PC-9 (cell line): Measurements from ENCODE around the gene OR2M5. TPM values are rescaled to one million over a fixed set of nuclear protein-coding genes. Genes with fewer than 3 reads are reported as not detected.

ENCODE experiments used
- BruUV-seq: library from RNA; stranded (reverse); fragments of 400-500 nt; replicated peaks from 2 replicates; lab custom pipeline; 2021; lab: Mats Ljungman, UMichigan
- CTCF ChIA-PET: fragments of 300-600 bp; sonication (Branson Sonifier 250); formaldehyde crosslinking; loops from one replicate; lab custom pipeline; 2022; ENCODE audit warnings: antibody characterized with exemption; lab: Charles Lee
- POLR2A ChIA-PET: fragments of 300-600 bp; sonication (Branson Sonifier 250); formaldehyde crosslinking; loops from one replicate; lab custom pipeline; 2022; ENCODE audit warnings: antibody characterized with exemption; ENCODE audit not compliant: unreplicated experiment; lab: Charles Lee
- DNase-seq, 2 experiments: peaks; one replicate each; pipeline versions ENCODE4 v3.0.0 to v3.0.0-alpha.2; 2015 to 2022; ENCODE audit warnings: mixed read lengths in 1 of 2
- H2AFZ ChIP-seq: fragments of 200-600 bp; sonication (generic); 2 replicates; pipeline ENCODE4 v1.8.1; 2017; ENCODE audit warnings: antibody characterized with exemption
- H3F3A ChIP-seq: fragments of 200-600 bp; sonication (generic); 2 replicates; pipeline ENCODE4 v1.8.1; 2017; ENCODE audit warnings: antibody characterized with exemption, mild to moderate bottlenecking, low read depth; ENCODE audit not compliant: insufficient read depth
- H3K27ac ChIP-seq: fragments of 200-600 bp; sonication (generic); 2 replicates; pipeline ENCODE4 v1.6.1; 2016; ENCODE audit warnings: mixed run types
- H3K27me3 ChIP-seq: fragments of 200-600 bp; sonication (generic); 2 replicates; pipeline ENCODE4 v1.6.1; 2016; ENCODE audit warnings: low read depth, mixed run types; ENCODE audit not compliant: insufficient read depth
- H3K36me3 ChIP-seq: fragments of 200-600 bp; sonication (generic); 2 replicates; pipeline ENCODE4 v1.6.1; 2016; ENCODE audit warnings: low read depth, mixed run types
- H3K4me1 ChIP-seq: fragments of 200-600 bp; sonication (generic); replicated peaks from 2 replicates; pipeline ENCODE4 v1.6.1; 2016; ENCODE audit warnings: mixed run types; ENCODE audit not compliant: insufficient read depth
- H3K4me2 ChIP-seq: fragments of 200-600 bp; sonication (generic); 2 replicates; pipeline ENCODE4 v1.6.1; 2017; ENCODE audit warnings: mixed run types
- H3K4me3 ChIP-seq: fragments of 200-600 bp; sonication (generic); 2 replicates; pipeline ENCODE4 v1.6.1; 2016; ENCODE audit warnings: mixed run types
- H3K79me2 ChIP-seq: fragments of 200-600 bp; sonication (generic); 2 replicates; pipeline ENCODE4 v1.6.1; 2017; ENCODE audit warnings: low read depth, mixed run types
- H3K9me2 ChIP-seq: fragments of 200-600 bp; sonication (generic); 2 replicates; pipeline ENCODE4 v1.8.1; 2017; ENCODE audit warnings: mild to moderate bottlenecking; ENCODE audit not compliant: insufficient read depth
- H3K9me3 ChIP-seq: fragments of 200-600 bp; sonication (generic); 2 replicates; pipeline ENCODE4 v1.8.1; 2016; ENCODE audit warnings: low read depth; ENCODE audit not compliant: insufficient read depth
- H4K20me1 ChIP-seq: fragments of 200-600 bp; sonication (generic); 2 replicates; pipeline ENCODE4 v1.8.1; 2017; ENCODE audit not compliant: insufficient read depth
- EZH2 ChIP-seq: fragments of 200-600 bp; sonication (generic); IDR thresholded peaks from 2 replicates; pipeline ENCODE4 v1.8.0; 2017; ENCODE audit warnings: antibody characterized with exemption, low read depth
- intact Hi-C: fragments of 100-400 bp; cut with micrococcal nuclease; formaldehyde crosslinking; loops from one replicate; pipeline ENCODE4 v1.10.0; 2022; ENCODE audit not compliant: unreplicated experiment
- total RNA-seq: library from RNA; stranded (reverse); gene quantifications from 2 replicates; pipeline ENCODE4 v1.2.3, GENCODE V29; 2021
- TF ChIP-seq, protein P1 (sequence below): fragments of 200-600 bp; sonication (generic); conservative IDR thresholded peaks from 2 replicates; pipeline ENCODE4 v1.6.1; 2017; ENCODE audit warnings: mixed run types, antibody characterized with exemption, mild to moderate bottlenecking, moderate library complexity

OR2M5 gene
- total RNA-seq, 1 experiment from 2014 or later = not detected

DNA sequence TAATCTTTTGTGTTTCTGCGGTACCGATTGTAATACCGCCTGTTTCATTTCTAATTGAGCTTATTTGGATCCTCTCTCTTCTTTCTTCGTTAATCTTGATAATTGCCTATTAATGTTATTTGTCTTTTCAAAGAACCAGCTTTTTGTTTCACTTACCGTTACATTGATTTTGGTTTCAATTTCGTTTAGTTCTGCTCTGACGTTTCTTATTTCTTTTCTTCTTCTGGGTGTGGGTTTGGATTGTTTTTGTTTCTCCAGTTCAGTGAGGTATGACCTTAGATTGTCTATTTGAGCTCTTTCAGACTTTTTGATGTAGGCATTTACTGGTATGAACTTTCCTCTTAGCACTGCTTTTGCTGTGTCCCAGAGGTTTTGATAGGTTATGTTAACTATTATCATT lies 39.0 kb downstream of the OR2M5 start:
- Histone ChIP-seq H3K79me2 (no peaks in the 10 kb centered on the region), H3K4me2 (no peak overlapping the region), H3K27me3 (no peaks in the 10 kb centered on the region), H3K4me3 (no peak overlapping the region), H3F3A (no peaks in the 10 kb centered on the region), H3K4me1 (no peaks in the 10 kb centered on the region), H3K36me3 (no peaks in the 10 kb centered on the region), H3K9me3 (no peaks in the 10 kb centered on the region), H4K20me1 (no peaks in the 10 kb centered on the region), H3K9me2 (no peaks in the 10 kb centered on the region), H3K27ac (no peak overlapping the region), H2AFZ (no peak overlapping the region)
- no peak for TF ChIP-seq EZH2
- TF ChIP-seq, protein P1, sequence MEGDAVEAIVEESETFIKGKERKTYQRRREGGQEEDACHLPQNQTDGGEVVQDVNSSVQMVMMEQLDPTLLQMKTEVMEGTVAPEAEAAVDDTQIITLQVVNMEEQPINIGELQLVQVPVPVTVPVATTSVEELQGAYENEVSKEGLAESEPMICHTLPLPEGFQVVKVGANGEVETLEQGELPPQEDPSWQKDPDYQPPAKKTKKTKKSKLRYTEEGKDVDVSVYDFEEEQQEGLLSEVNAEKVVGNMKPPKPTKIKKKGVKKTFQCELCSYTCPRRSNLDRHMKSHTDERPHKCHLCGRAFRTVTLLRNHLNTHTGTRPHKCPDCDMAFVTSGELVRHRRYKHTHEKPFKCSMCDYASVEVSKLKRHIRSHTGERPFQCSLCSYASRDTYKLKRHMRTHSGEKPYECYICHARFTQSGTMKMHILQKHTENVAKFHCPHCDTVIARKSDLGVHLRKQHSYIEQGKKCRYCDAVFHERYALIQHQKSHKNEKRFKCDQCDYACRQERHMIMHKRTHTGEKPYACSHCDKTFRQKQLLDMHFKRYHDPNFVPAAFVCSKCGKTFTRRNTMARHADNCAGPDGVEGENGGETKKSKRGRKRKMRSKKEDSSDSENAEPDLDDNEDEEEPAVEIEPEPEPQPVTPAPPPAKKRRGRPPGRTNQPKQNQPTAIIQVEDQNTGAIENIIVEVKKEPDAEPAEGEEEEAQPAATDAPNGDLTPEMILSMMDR = no peak
- ChIA-PET CTCF (no interaction called here), POLR2A (no interaction called here)
- no TSS peak for BruUV-seq
- intact Hi-C loops = no loop called here
- no peak for DNase-seq

DNA sequence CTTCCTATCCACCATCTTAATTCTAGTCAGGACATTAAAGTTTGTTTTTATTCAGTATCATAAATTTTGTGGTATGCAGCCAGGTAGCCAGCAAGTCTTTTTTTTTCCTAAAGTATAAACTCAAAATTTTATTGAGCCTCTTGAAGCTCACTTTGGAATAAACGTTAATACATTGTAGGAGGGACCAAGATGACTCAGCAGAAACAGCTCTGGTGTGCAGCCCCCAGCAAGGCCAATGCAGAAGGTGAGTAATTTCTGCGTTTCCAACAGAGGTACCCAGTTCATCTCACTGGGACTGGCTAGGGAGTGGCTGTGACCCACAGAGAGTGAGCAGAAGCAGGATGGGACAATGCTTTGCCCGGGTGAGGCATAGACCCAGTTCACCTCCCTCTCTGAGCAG lies 42.4 kb downstream of the OR2M5 start:
- H3K9me3 ChIP-seq = no peaks in the 10 kb centered on the region
- no peaks in the 10 kb centered on the region for H3K79me2 ChIP-seq
- intact Hi-C loops = no loop called here
- no peak overlapping the region for H3K4me2 ChIP-seq
- H3F3A ChIP-seq = no peaks in the 10 kb centered on the region
- no TSS peak for BruUV-seq
- no peaks in the 10 kb centered on the region for H4K20me1 ChIP-seq
- POLR2A ChIA-PET = no interaction called here
- no peak for TF ChIP-seq EZH2
- TF ChIP-seq, protein P1 = no peak
- H3K4me1 ChIP-seq = no peaks in the 10 kb centered on the region
- H3K9me2 ChIP-seq = no peaks in the 10 kb centered on the region
- H3K4me3 ChIP-seq = no peak overlapping the region
- H3K36me3 ChIP-seq = no peaks in the 10 kb centered on the region
- H3K27me3 ChIP-seq = no peaks in the 10 kb centered on the region
- no peak for DNase-seq
- H2AFZ ChIP-seq = no peak overlapping the region
- CTCF ChIA-PET = no interaction called here
- H3K27ac ChIP-seq = no peak overlapping the region

DNA sequence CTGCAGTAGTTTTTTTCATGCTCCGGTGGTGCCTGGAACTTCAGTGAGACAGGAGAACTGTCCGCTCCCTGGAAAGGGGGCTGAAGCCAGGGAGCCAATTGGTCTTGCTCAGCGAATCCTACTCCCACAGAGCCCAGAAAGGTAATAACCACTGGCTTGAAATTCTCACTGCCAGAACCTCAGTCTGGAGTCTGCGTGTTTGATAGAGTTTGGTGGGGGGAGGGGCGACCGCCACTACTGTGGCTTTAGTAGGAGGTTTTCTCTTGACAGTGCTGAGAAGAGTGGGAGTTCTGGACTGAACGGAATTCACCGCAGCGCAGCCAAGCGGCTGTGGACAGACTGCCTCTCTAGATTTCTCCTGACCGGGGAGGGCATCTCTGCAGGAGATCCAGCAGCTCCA lies 44.1 kb downstream of the OR2M5 start:
- H3K36me3 ChIP-seq = no peaks in the 10 kb centered on the region
- ChIA-PET POLR2A (no interaction called here), CTCF (no interaction called here)
- no peak for DNase-seq
- H2AFZ ChIP-seq = no peak overlapping the region
- H3F3A ChIP-seq = no peaks in the 10 kb centered on the region
- no peaks in the 10 kb centered on the region for H3K4me1 ChIP-seq
- no peak overlapping the region for H3K4me2 ChIP-seq
- TF ChIP-seq, protein P1 = no peak
- TF ChIP-seq EZH2 = no peak
- no peak overlapping the region for H3K27ac ChIP-seq
- H4K20me1 ChIP-seq = no peaks in the 10 kb centered on the region
- no peaks in the 10 kb centered on the region for H3K9me3 ChIP-seq
- no peak overlapping the region for H3K4me3 ChIP-seq
- H3K27me3 ChIP-seq = no peaks in the 10 kb centered on the region
- intact Hi-C loops = no loop called here
- H3K9me2 ChIP-seq = no peaks in the 10 kb centered on the region
- H3K79me2 ChIP-seq = no peaks in the 10 kb centered on the region
- BruUV-seq = no TSS peak
